ENCODE results near the gene MBIP. TPM values are rescaled to one million over a fixed set of nuclear protein-coding genes. Genes with fewer than 3 reads are reported as not detected.
"Not testable (repeated sequence)": the region's sequence is repeated elsewhere in the genome, so short reads cannot be mapped to it uniquely, and the experiment has no call there.

MBIP gene
- total RNA-seq, 4 donors from 2014 or later = 5.2 to 14.7 (median 9.3) TPM

- H3K9me3 ChIP-seq = no peaks in the 10 kb centered on the region
- WGBS, 2 donors = 75 to 79% methylated on average over 2 of the region's 2 CpGs
- TF ChIP-seq CTCF (IDR thresholded peaks at IDR 0.05) (no peak), POLR2A (IDR thresholded peaks at IDR 0.05) (no peak)
- H3K4me3 ChIP-seq = no peak overlapping the region
- no peak overlapping the region for H3K27ac ChIP-seq
- intact Hi-C loops (cut with DNase I) = no loop called here
- no peaks in the 10 kb centered on the region for H3K4me1 ChIP-seq
- DNase-seq = no peak
- H3K27me3 ChIP-seq = no peaks in the 10 kb centered on the region
- no peaks in the 10 kb centered on the region for H3K36me3 ChIP-seq
Measured at GRCh38 chr14:36361210-36361853, 40.9 kb upstream of the MBIP start.

- TF ChIP-seq POLR2A (IDR thresholded peaks at IDR 0.05) = no peak
- TF ChIP-seq CTCF (IDR thresholded peaks at IDR 0.05) = no peak
- H3K4me3 ChIP-seq = no peak overlapping the region
- H3K36me3 ChIP-seq = no peaks in the 10 kb centered on the region
- DNase-seq = no peak
- H3K4me1 ChIP-seq = no peaks in the 10 kb centered on the region
- 81 to 88% methylated on average over 1 of the region's 1 CpG for WGBS, 2 donors
- intact Hi-C loops (cut with DNase I) = no loop called here
- H3K27ac ChIP-seq = no peak overlapping the region
- H3K27me3 ChIP-seq = peaks cover 0 to 5% (median 0%) of the 10 kb centered on the region in 4 donors
- H3K9me3 ChIP-seq = peaks cover 0 to 5% (median 0%) of the 10 kb centered on the region in 3 donors
Measured at GRCh38 chr14:36356862-36357261, 36.4 kb upstream of the MBIP start.

- 39 to 92% methylated on average over 2 of the region's 2 CpGs for WGBS, 2 donors
- Histone ChIP-seq H3K4me3 (no peak overlapping the region), H3K36me3 (no peaks in the 10 kb centered on the region), H3K4me1 (no peaks in the 10 kb centered on the region), H3K27me3 (no peaks in the 10 kb centered on the region), H3K27ac (no peak overlapping the region), H3K9me3 (no peaks in the 10 kb centered on the region)
- intact Hi-C loops (cut with DNase I) = no loop called here
- no peak for TF ChIP-seq CTCF (IDR thresholded peaks at IDR 0.05)
- no peak for TF ChIP-seq POLR2A (IDR thresholded peaks at IDR 0.05)
- DNase-seq = no peak
Measured at GRCh38 chr14:36346052-36346451, 25.6 kb upstream of the MBIP start.

GRCh38 chr14:36344211-36344610 is 23.8 kb upstream of the MBIP start:
- H3K9me3 ChIP-seq = no peaks in the 10 kb centered on the region
- no peak overlapping the region for H3K27ac ChIP-seq
- 35 to 74% methylated on average over 2 of the region's 2 CpGs for WGBS, 2 donors
- H3K4me3 ChIP-seq = no peak overlapping the region
- DNase-seq = no peak
- no peaks in the 10 kb centered on the region for H3K36me3 ChIP-seq
- no peaks in the 10 kb centered on the region for H3K4me1 ChIP-seq
- intact Hi-C loops (cut with DNase I) = no loop called here
- no peaks in the 10 kb centered on the region for H3K27me3 ChIP-seq
- no peak for TF ChIP-seq POLR2A (IDR thresholded peaks at IDR 0.05)
- TF ChIP-seq CTCF (IDR thresholded peaks at IDR 0.05) = no peak

- H3K9me3 ChIP-seq; H3K36me3 ChIP-seq; H3K27me3 ChIP-seq; DNase-seq; H3K4me3 ChIP-seq; H3K4me1 ChIP-seq; H3K27ac ChIP-seq; intact Hi-C loops (cut with DNase I): not testable (repeated sequence)
- 63 to 67% methylated on average over 5 of the region's 5 CpGs for WGBS, 2 donors
Measured at GRCh38 chr14:36341811-36342210, 21.4 kb upstream of the MBIP start.

Measured in esophagus squamous epithelium (tissue), 5 donors.